Mesothelial cell of epicardium (in vitro differentiated cells): ENCODE results near the gene AZU1. TPM values are rescaled to one million over a fixed set of nuclear protein-coding genes. Genes with fewer than 3 reads are reported as not detected.

Experiments
- DNase-seq, 2 experiments: peaks; one replicate each; pipeline ENCODE4 v3.0.0; 2021; ENCODE audit warnings: low spot score in 2 of 2; ENCODE audit not compliant: unreplicated experiment in 2 of 2
- H3K27ac Mint-ChIP-seq: 2 replicates; pipeline ENCODE4 v1.8.0; 2021; ENCODE audit warnings: mixed read lengths
- H3K27me3 Mint-ChIP-seq: 2 replicates; pipeline ENCODE4 v1.8.0; 2021; ENCODE audit warnings: low read depth, mixed read lengths
- H3K36me3 Mint-ChIP-seq: 2 replicates; pipeline ENCODE4 v1.8.0; 2021; ENCODE audit warnings: mixed read lengths
- H3K4me1 Mint-ChIP-seq: 2 replicates; pipeline ENCODE4 v1.8.0; 2021; ENCODE audit warnings: mixed read lengths
- H3K4me3 Mint-ChIP-seq: 2 replicates; pipeline ENCODE4 v1.8.0; 2021; ENCODE audit warnings: mild to moderate bottlenecking, moderate library complexity, mixed read lengths
- H3K9me3 Mint-ChIP-seq: 2 replicates; pipeline ENCODE4 v1.8.0; 2021; ENCODE audit warnings: mixed read lengths
- total RNA-seq: library from RNA; stranded (reverse); gene quantifications from 3 replicates; pipeline ENCODE4 v1.2.1, GENCODE V29; 2021
- TF ChIP-seq, protein P1 (sequence below): fragments of 200-600 bp; sonication (generic); IDR thresholded peaks from one replicate; pipeline ENCODE4 v1.5.0; 2021; ENCODE audit warnings: antibody characterized with exemption; ENCODE audit not compliant: unreplicated experiment

AZU1 gene
- total RNA-seq, 1 donor from 2014 or later: 6.7 TPM

DNA sequence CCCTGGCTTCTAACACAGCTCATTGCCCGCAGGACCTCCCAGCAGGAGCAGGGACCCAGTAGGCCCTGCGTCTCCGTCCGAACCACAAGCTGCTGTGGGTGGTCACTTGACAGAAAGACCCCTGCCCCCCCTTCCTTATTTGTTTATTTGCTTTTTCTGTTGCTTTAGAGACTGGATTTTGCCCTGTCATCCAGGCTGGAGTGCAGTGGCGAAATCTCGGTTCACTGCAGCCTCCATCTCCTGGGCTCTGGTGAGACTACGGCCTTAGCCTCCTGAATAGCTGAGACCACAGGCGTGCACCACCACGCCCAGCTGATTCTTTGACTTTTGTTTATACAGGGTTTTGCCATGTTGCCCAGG lies 38.0 kb upstream of the AZU1 start:
- no peak overlapping the region for H3K4me3 Mint-ChIP-seq

GRCh38 chr19:791007-791566 lies 36.5 kb upstream of the AZU1 start:
- H3K4me3 Mint-ChIP-seq: no peak overlapping the region
- H3K36me3 Mint-ChIP-seq: no peaks in the 10 kb centered on the region
- no peak for DNase-seq
- H3K9me3 Mint-ChIP-seq: no peaks in the 10 kb centered on the region
- TF ChIP-seq, protein P1, sequence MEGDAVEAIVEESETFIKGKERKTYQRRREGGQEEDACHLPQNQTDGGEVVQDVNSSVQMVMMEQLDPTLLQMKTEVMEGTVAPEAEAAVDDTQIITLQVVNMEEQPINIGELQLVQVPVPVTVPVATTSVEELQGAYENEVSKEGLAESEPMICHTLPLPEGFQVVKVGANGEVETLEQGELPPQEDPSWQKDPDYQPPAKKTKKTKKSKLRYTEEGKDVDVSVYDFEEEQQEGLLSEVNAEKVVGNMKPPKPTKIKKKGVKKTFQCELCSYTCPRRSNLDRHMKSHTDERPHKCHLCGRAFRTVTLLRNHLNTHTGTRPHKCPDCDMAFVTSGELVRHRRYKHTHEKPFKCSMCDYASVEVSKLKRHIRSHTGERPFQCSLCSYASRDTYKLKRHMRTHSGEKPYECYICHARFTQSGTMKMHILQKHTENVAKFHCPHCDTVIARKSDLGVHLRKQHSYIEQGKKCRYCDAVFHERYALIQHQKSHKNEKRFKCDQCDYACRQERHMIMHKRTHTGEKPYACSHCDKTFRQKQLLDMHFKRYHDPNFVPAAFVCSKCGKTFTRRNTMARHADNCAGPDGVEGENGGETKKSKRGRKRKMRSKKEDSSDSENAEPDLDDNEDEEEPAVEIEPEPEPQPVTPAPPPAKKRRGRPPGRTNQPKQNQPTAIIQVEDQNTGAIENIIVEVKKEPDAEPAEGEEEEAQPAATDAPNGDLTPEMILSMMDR: no peak
- H3K27me3 Mint-ChIP-seq: no peaks in the 10 kb centered on the region
- H3K27ac Mint-ChIP-seq: peak overlapping the region; percentile 85
- H3K4me1 Mint-ChIP-seq: peaks cover 22% of the 10 kb centered on the region

More for the DNA sequence above, 38.0 kb upstream of the AZU1 start:
- Mint-ChIP-seq H3K9me3 (no peaks in the 10 kb centered on the region), H3K27ac (peak overlapping the region; percentile 82), H3K36me3 (no peaks in the 10 kb centered on the region), H3K27me3 (no peaks in the 10 kb centered on the region), H3K4me1 (peaks cover 23% of the 10 kb centered on the region)
- no peak for DNase-seq
- TF ChIP-seq, protein P1: no peak

- DNase-seq: no peak
- no peak overlapping the region for H3K4me3 Mint-ChIP-seq
- no peaks in the 10 kb centered on the region for H3K36me3 Mint-ChIP-seq
- peaks cover 24% of the 10 kb centered on the region for H3K4me1 Mint-ChIP-seq
- TF ChIP-seq, protein P1: no peak
- H3K27me3 Mint-ChIP-seq: no peaks in the 10 kb centered on the region
- peak overlapping the region; percentile 86 for H3K27ac Mint-ChIP-seq
- no peaks in the 10 kb centered on the region for H3K9me3 Mint-ChIP-seq
Observed at GRCh38 chr19:791567-792305, 35.9 kb upstream of the AZU1 start.

GRCh38 chr19:792306-792885 lies 35.2 kb upstream of the AZU1 start:
- Mint-ChIP-seq H3K36me3 (no peaks in the 10 kb centered on the region), H3K4me1 (peaks cover 26% of the 10 kb centered on the region), H3K4me3 (no peak overlapping the region), H3K27me3 (no peaks in the 10 kb centered on the region), H3K9me3 (no peaks in the 10 kb centered on the region), H3K27ac (peak overlapping the region; percentile 86)
- TF ChIP-seq, protein P1: no peak
- DNase-seq: no peak

- H3K9me3 Mint-ChIP-seq: no peaks in the 10 kb centered on the region
- H3K4me3 Mint-ChIP-seq: no peak overlapping the region
- H3K27me3 Mint-ChIP-seq: no peaks in the 10 kb centered on the region
- no peaks in the 10 kb centered on the region for H3K36me3 Mint-ChIP-seq
- peaks cover 25% of the 10 kb centered on the region for H3K4me1 Mint-ChIP-seq
- TF ChIP-seq, protein P1: no peak
- no peak overlapping the region for H3K27ac Mint-ChIP-seq
- no peak for DNase-seq
Observed at GRCh38 chr19:793806-794205, 33.8 kb upstream of the AZU1 start.
